Measurements from ENCODE around the gene CSTF1. TPM values are rescaled to one million over a fixed set of nuclear protein-coding genes. Genes with fewer than 3 reads are reported as not detected.

CSTF1 gene
- total and polyA plus RNA-seq, 2 donors (not counting 1 experiment from before 2014, with no cell fraction given) = 31.2 to 55.2 TPM

DNA sequence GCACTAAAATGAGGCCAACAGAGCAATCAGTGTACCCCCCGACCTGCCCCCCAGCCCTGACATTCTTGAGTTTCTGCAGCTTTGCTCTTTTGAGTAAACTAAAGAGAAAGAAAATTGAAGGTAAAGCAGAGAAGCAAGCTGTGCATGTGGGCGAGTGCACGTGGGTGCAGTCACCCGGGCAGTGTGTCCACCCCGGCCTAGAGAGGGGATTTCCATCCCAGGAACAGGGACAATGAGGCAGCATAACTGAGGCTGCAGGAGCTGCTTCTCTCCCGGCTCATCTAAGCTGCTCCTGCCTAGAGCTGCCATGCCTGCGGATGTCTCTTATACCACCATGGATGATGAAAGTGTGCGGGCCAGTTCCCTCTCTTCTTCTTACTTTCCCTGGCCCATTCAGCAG, 36.4 kb downstream of the CSTF1 start:
- peak overlapping the region; percentile 59 for H3K4me2 ChIP-seq (ENCODE audit: extremely low read depth, insufficient read depth, low read length)
- peak overlapping the region; percentile 98 for H3K27ac ChIP-seq (ENCODE audit: insufficient read depth, low read length)
- TF ChIP-seq, protein P1, sequence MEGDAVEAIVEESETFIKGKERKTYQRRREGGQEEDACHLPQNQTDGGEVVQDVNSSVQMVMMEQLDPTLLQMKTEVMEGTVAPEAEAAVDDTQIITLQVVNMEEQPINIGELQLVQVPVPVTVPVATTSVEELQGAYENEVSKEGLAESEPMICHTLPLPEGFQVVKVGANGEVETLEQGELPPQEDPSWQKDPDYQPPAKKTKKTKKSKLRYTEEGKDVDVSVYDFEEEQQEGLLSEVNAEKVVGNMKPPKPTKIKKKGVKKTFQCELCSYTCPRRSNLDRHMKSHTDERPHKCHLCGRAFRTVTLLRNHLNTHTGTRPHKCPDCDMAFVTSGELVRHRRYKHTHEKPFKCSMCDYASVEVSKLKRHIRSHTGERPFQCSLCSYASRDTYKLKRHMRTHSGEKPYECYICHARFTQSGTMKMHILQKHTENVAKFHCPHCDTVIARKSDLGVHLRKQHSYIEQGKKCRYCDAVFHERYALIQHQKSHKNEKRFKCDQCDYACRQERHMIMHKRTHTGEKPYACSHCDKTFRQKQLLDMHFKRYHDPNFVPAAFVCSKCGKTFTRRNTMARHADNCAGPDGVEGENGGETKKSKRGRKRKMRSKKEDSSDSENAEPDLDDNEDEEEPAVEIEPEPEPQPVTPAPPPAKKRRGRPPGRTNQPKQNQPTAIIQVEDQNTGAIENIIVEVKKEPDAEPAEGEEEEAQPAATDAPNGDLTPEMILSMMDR (conservative IDR thresholded peaks at IDR 0.05 in 1 of 2, IDR thresholded peaks at IDR 0.05 in 1 of 2; ENCODE audit: low read depth in 1 of 2, low read length in 2 of 2) = no peak
- TF ChIP-seq EZH2 (IDR thresholded peaks at IDR 0.05; ENCODE audit: low read length, missing control alignments) = no peak
- H3K79me2 ChIP-seq (ENCODE audit: control insufficient read depth, insufficient read depth, low read length) = peaks cover 41% of the 10 kb centered on the region
- no peaks in the 10 kb centered on the region for H4K20me1 ChIP-seq (ENCODE audit: control insufficient read depth, extremely low read depth, insufficient read depth, low read length)
- peak overlapping the region; percentile 55 for H3K9ac ChIP-seq (ENCODE audit: insufficient read depth, low read length)
- no peaks in the 10 kb centered on the region for H3K9me3 ChIP-seq (ENCODE audit: control insufficient read depth, insufficient read depth, low read depth, low read length)
- peaks cover 50% of the 10 kb centered on the region for H3K4me1 ChIP-seq (ENCODE audit: control insufficient read depth, extremely low read depth, insufficient read depth, low read length)
- peaks cover 8% of the 10 kb centered on the region for H3K36me3 ChIP-seq (ENCODE audit: control insufficient read depth, insufficient read depth, low read length)
- DNase-seq (ENCODE audit: low read depth in 2 of 2) = no peak
- no peaks in the 10 kb centered on the region for H3K27me3 ChIP-seq (ENCODE audit: control insufficient read depth, insufficient read depth, low read length)
- H2AFZ ChIP-seq (ENCODE audit: low read length) = no peak overlapping the region
- no peak overlapping the region for H3K4me3 ChIP-seq (replicated peaks in 1 of 4; ENCODE audit: control extremely low read depth in 1 of 4, insufficient read depth in 1 of 4, low read depth in 3 of 4, low read length in 4 of 4)

DNA sequence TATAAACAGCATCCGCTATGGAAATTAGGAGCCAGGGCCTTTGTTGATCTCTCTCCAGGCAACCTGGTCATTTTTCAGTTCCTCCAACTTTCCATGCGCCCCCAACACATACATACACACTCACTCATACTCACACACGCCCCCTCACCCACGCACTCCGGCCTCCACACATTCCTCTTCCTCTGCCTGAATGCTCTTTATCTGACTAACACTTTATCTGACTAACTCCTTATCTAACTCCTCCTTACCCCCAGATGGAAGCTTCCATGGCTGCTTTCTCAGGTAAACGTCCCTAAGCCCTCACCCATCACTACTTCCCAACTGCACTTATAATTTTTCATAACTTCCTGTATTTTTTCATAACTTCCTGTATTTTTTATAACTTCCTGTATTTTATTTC, 37.1 kb downstream of the CSTF1 start:
- peak in 1 of 2 donors; percentile 94 for DNase-seq (ENCODE audit: low read depth in 2 of 2)
- H2AFZ ChIP-seq (ENCODE audit: low read length) = no peak overlapping the region

DNA sequence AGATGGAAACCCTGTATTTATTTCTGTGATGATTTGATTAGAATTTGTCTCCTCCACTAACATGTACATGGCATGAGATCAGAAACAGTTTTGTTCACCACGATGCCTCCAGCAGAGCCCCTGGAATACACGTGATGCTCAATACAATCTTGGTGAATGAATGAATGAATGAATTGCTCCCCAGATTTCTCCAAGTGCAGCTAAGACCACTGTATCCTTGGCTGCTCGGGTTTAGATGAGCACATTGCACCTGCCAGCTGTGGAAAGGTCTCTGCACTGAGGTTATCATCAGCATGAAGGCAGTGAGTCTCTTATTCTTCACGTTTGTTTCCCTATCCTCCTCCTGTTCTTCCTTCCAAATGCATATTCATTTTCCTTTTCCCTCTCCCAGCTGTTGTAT, 37.5 kb downstream of the CSTF1 start:
- Histone ChIP-seq H3K4me2 (ENCODE audit: extremely low read depth, insufficient read depth, low read length) (peak overlapping the region; percentile 59), H3K27ac (ENCODE audit: insufficient read depth, low read length) (peak overlapping the region; percentile 98), H2AFZ (ENCODE audit: low read length) (no peak overlapping the region)

More for the DNA sequence above, 37.1 kb downstream of the CSTF1 start:
- peaks cover 41% of the 10 kb centered on the region for H3K79me2 ChIP-seq (ENCODE audit: control insufficient read depth, insufficient read depth, low read length)
- TF ChIP-seq EZH2 (IDR thresholded peaks at IDR 0.05; ENCODE audit: low read length, missing control alignments) = no peak
- TF ChIP-seq, protein P1 (conservative IDR thresholded peaks at IDR 0.05 in 1 of 2, IDR thresholded peaks at IDR 0.05 in 1 of 2; ENCODE audit: low read depth in 1 of 2, low read length in 2 of 2) = no peak
- H3K4me1 ChIP-seq (ENCODE audit: control insufficient read depth, extremely low read depth, insufficient read depth, low read length) = peaks cover 50% of the 10 kb centered on the region
- H3K27me3 ChIP-seq (ENCODE audit: control insufficient read depth, insufficient read depth, low read length) = no peaks in the 10 kb centered on the region
- H3K4me2 ChIP-seq (ENCODE audit: extremely low read depth, insufficient read depth, low read length) = peak overlapping the region; percentile 59
- H3K9ac ChIP-seq (ENCODE audit: insufficient read depth, low read length) = no peak overlapping the region
- H3K9me3 ChIP-seq (ENCODE audit: control insufficient read depth, insufficient read depth, low read depth, low read length) = no peaks in the 10 kb centered on the region
- H4K20me1 ChIP-seq (ENCODE audit: control insufficient read depth, extremely low read depth, insufficient read depth, low read length) = no peaks in the 10 kb centered on the region
- peaks cover 8% of the 10 kb centered on the region for H3K36me3 ChIP-seq (ENCODE audit: control insufficient read depth, insufficient read depth, low read length)
- peak overlapping the region in 1 of 4 experiments; percentile 5 for H3K4me3 ChIP-seq (replicated peaks in 1 of 4; ENCODE audit: control extremely low read depth in 1 of 4, insufficient read depth in 1 of 4, low read depth in 3 of 4, low read length in 4 of 4)
- H3K27ac ChIP-seq (ENCODE audit: insufficient read depth, low read length) = peak overlapping the region; percentile 98

More for the DNA sequence above, 37.5 kb downstream of the CSTF1 start:
- Histone ChIP-seq H3K79me2 (ENCODE audit: control insufficient read depth, insufficient read depth, low read length) (peaks cover 38% of the 10 kb centered on the region), H3K9me3 (ENCODE audit: control insufficient read depth, insufficient read depth, low read depth, low read length) (no peaks in the 10 kb centered on the region), H3K27me3 (ENCODE audit: control insufficient read depth, insufficient read depth, low read length) (no peaks in the 10 kb centered on the region), H3K9ac (ENCODE audit: insufficient read depth, low read length) (no peak overlapping the region), H4K20me1 (ENCODE audit: control insufficient read depth, extremely low read depth, insufficient read depth, low read length) (no peaks in the 10 kb centered on the region), H3K4me3 (replicated peaks in 1 of 4; ENCODE audit: control extremely low read depth in 1 of 4, insufficient read depth in 1 of 4, low read depth in 3 of 4, low read length in 4 of 4) (peak overlapping the region in 1 of 4 experiments; percentile 6), H3K36me3 (ENCODE audit: control insufficient read depth, insufficient read depth, low read length) (peaks cover 7% of the 10 kb centered on the region), H3K4me1 (ENCODE audit: control insufficient read depth, extremely low read depth, insufficient read depth, low read length) (peaks cover 49% of the 10 kb centered on the region)
- TF ChIP-seq, protein P1 (conservative IDR thresholded peaks at IDR 0.05 in 1 of 2, IDR thresholded peaks at IDR 0.05 in 1 of 2; ENCODE audit: low read depth in 1 of 2, low read length in 2 of 2) = no peak
- TF ChIP-seq EZH2 (IDR thresholded peaks at IDR 0.05; ENCODE audit: low read length, missing control alignments) = no peak
- DNase-seq (ENCODE audit: low read depth in 2 of 2) = no peak
